Heart left ventricle (tissue), 16 donors: ENCODE results near the gene F2RL2. TPM values are rescaled to one million over a fixed set of nuclear protein-coding genes. Genes with fewer than 3 reads are reported as not detected.

Experiments
- ATAC-seq, 4 donors: fragments of 200-7000 bp; cut with Tn5 transposase; one replicate each; pipeline ENCODE4 v1.9.1; 2020 to 2022; ENCODE audit warnings: moderate library complexity in 4 of 4, mild to moderate bottlenecking in 3 of 4, moderate number of reproducible peaks in 1 of 4
- DNase-seq, 5 donors: peaks; one replicate each; pipeline ENCODE4 v3.0.0-alpha.2; 2020
- H3K27ac ChIP-seq, 12 donors: fragments of 200-600 bp; sonication (generic) in 4 of 12; one replicate each; pipeline versions ENCODE4 v1.5.0 to v1.8.0; 2016 to 2022; ENCODE audit warnings: mild to moderate bottlenecking in 2 of 12
- H3K27me3 ChIP-seq, 9 donors: fragments of 200-600 bp; sonication (generic) in 2 of 9; one replicate each; pipeline versions ENCODE4 v1.5.1 to v1.8.0; 2016 to 2022; ENCODE audit warnings: mild to moderate bottlenecking in 3 of 9
- H3K36me3 ChIP-seq, 9 donors: fragments of 200-600 bp; sonication (generic) in 2 of 9; one replicate each; pipeline versions ENCODE4 v1.5.0 to v1.8.0; 2018 to 2022; ENCODE audit warnings: mild to moderate bottlenecking in 2 of 9
- H3K4me1 ChIP-seq, 12 donors: fragments of 200-600 bp; sonication (generic) in 4 of 12; one replicate each; pipeline versions ENCODE4 v1.5.0 to v1.8.0; 2016 to 2022; ENCODE audit warnings: mild to moderate bottlenecking in 3 of 12
- H3K4me3 ChIP-seq, 12 donors: fragments of 200-600 bp; sonication (generic) in 4 of 12; one replicate each; pipeline versions ENCODE4 v1.5.0 to v1.8.0; 2017 to 2022; ENCODE audit warnings: mild to moderate bottlenecking in 9 of 12, moderate library complexity in 4 of 12
- H3K9me3 ChIP-seq, 12 donors: fragments of 200-600 bp; sonication (generic) in 4 of 12; one replicate each; pipeline versions ENCODE4 v1.5.0 to v1.8.0; 2016 to 2022; ENCODE audit warnings: mild to moderate bottlenecking in 1 of 12
- CTCF ChIP-seq, 12 donors: fragments of 200-600 bp; sonication (generic) in 4 of 12; IDR thresholded peaks; one replicate each; pipeline versions ENCODE4 v1.5.0 to v1.8.0; 2018 to 2022; ENCODE audit warnings: antibody characterized with exemption in 12 of 12, mild to moderate bottlenecking in 5 of 12
- POLR2A ChIP-seq, 2 donors: fragments of 450-650 bp; IDR thresholded peaks; one replicate each; pipeline ENCODE4 v1.6.1; 2017; ENCODE audit warnings: antibody characterized with exemption in 2 of 2, mild to moderate bottlenecking in 2 of 2, moderate library complexity in 2 of 2
- WGBS, 4 donors: extraction: QIAGEN DNeasy Blood & Tissue Kit in 2 of 4; methylation state at CpG; one replicate each; pipeline versions ENCODE4 v1.1.5 to v1.1.7; 2013 to 2018; 5-methylcytosine and 5-hydroxymethylcytosine counted together
- intact Hi-C, 10 donors: fragments of 100-400 bp; cut with DNase I; formaldehyde crosslinking; loops; one replicate each; pipeline versions ENCODE4 v1.11.1 to v1.14.2; 2022
- polyA plus RNA-seq, 2 donors: library from polyadenylated mRNA; stranded (reverse); fragments of 200-250 nt; gene quantifications; one replicate each; pipeline ENCODE4 v1.2.3, GENCODE V29; 2013
- total RNA-seq, 9 donors: library from RNA; depleted of rRNA in 2 of 9; stranded (reverse); fragments of >200 nt in 2 of 9; fragmentation: NEBNext Ultra II Directional in 3 of 9; extraction: Animal tissue kit (Norgen Biotek cat#: 25700) in 3 of 9; gene quantifications; one replicate each; pipeline versions ENCODE4 v1.1.0 to v1.2.4, GENCODE V29; 2016 to 2023
- donor health status: ischemic (EF 13 %, LVEDD 7.1; RV severe dilation, severe dysfunction).
- donor health status: healthy with polysubstance abuse.
- donor health status: DM: no; HTN: yes; CAD: no.
- donor health status: DM: no; HTN: no; CAD: no.
- donor health status: ischemic (EF 25% LVEDD 6.9; RV normal size, moderate dysfunction).
- donor health status: ischemic (EF 25% LVEDD 5.7; RV mildly dilated, moderate dysfunction).
- donor health status: healthy.
- donor health status: DM: yes; HTN: yes; CAD: no.
- donor health status: ischemic (EF 35%, LVEDD 5.7; RV mildly dilated, moderate dysfunction).
- donor health status: nonischemic (EF 11% LVEDD 7.7; RV severe dilation, severe dysfunction).
- donor health status: DM: yes; HTN: yes; CAD: no.
- donor health status: PGD.
- donor health status: ischemic (EF 29% LVEDD 5.4; RV normal size, mild dysfunction).
- donor health status: nonischemic (EF 23%, LVEDD 6.1; RV moderate dilation, normal function).

F2RL2 gene
- total and polyA plus RNA-seq, 11 donors: 0.08 to 1.7 (median 0.52) TPM

GRCh38 chr5:76667495-76667894, 44.3 kb upstream of the F2RL2 start:
- Histone ChIP-seq H3K36me3 (peaks cover 0 to 41% (median 0%) of the 10 kb centered on the region in 9 donors), H3K4me1 (no peaks in the 10 kb centered on the region)
- TF ChIP-seq CTCF (IDR thresholded peaks at IDR 0.05): no peak
- TF ChIP-seq POLR2A (IDR thresholded peaks at IDR 0.05): no peak

GRCh38 chr5:76664079-76664478, 40.9 kb upstream of the F2RL2 start:
- Histone ChIP-seq H3K9me3 (no peaks in the 10 kb centered on the region), H3K27me3 (no peaks in the 10 kb centered on the region), H3K36me3 (peaks cover 0 to 53% (median 0%) of the 10 kb centered on the region in 9 donors), H3K4me1 (peaks cover 0 to 13% (median 0%) of the 10 kb centered on the region in 12 donors), H3K4me3 (no peak overlapping the region), H3K27ac (no peak overlapping the region)
- no peak for TF ChIP-seq CTCF (IDR thresholded peaks at IDR 0.05)
- TF ChIP-seq POLR2A (IDR thresholded peaks at IDR 0.05): no peak
- WGBS, 4 donors: 94 to 98% (median 97%) methylated on average over 6 of the region's 6 CpGs
- DNase-seq (no peak), ATAC-seq (no peak)
- intact Hi-C loops: no loop called here

More at GRCh38 chr5:76667495-76667894, 44.3 kb upstream of the F2RL2 start:
- DNase-seq: no peak
- intact Hi-C loops: no loop called here
- Histone ChIP-seq H3K27me3 (no peaks in the 10 kb centered on the region), H3K4me3 (no peak overlapping the region), H3K27ac (no peak overlapping the region), H3K9me3 (no peaks in the 10 kb centered on the region)
- 58 to 79% (median 66%) methylated on average over 2 of the region's 2 CpGs for WGBS, 4 donors
- ATAC-seq: no peak

- TF ChIP-seq CTCF (IDR thresholded peaks at IDR 0.05) (no peak), POLR2A (IDR thresholded peaks at IDR 0.05) (no peak)
- Histone ChIP-seq H3K36me3 (peaks cover 0 to 58% (median 0%) of the 10 kb centered on the region in 9 donors), H3K4me1 (peaks cover 0 to 13% (median 0%) of the 10 kb centered on the region in 12 donors), H3K27me3 (no peaks in the 10 kb centered on the region), H3K9me3 (no peaks in the 10 kb centered on the region), H3K4me3 (no peak overlapping the region), H3K27ac (no peak overlapping the region)
- DNase-seq (no peak), ATAC-seq (no peak)
- intact Hi-C loops: no loop called here
- WGBS, 4 donors: 63 to 70% (median 67%) methylated on average over 3 of the region's 3 CpGs
Observed at GRCh38 chr5:76663573-76663972, 40.4 kb upstream of the F2RL2 start.

- H3K9me3 ChIP-seq: no peaks in the 10 kb centered on the region
- no peak for ATAC-seq
- no peak for TF ChIP-seq POLR2A (IDR thresholded peaks at IDR 0.05)
- H3K4me1 ChIP-seq: peaks cover 0 to 13% (median 2%) of the 10 kb centered on the region in 12 donors
- peaks cover 0 to 69% (median 0%) of the 10 kb centered on the region in 9 donors for H3K36me3 ChIP-seq
- intact Hi-C loops: no loop called here
- no peak overlapping the region for H3K4me3 ChIP-seq
- H3K27ac ChIP-seq: no peak overlapping the region
- no peak for DNase-seq
- no peaks in the 10 kb centered on the region for H3K27me3 ChIP-seq
- WGBS, 4 donors: 89 to 93% (median 90%) methylated on average over 5 of the region's 5 CpGs
Observed at GRCh38 chr5:76662521-76662920, 39.3 kb upstream of the F2RL2 start.

GRCh38 chr5:76660360-76660759, 37.2 kb upstream of the F2RL2 start:
- Histone ChIP-seq H3K36me3 (peaks cover 0 to 60% (median 0%) of the 10 kb centered on the region in 9 donors), H3K4me3 (no peak overlapping the region), H3K9me3 (no peaks in the 10 kb centered on the region), H3K27me3 (no peaks in the 10 kb centered on the region), H3K4me1 (peaks cover 0 to 13% (median 2%) of the 10 kb centered on the region in 12 donors), H3K27ac (no peak overlapping the region)
- WGBS, 4 donors: 49 to 61% (median 59%) methylated on average over 2 of the region's 2 CpGs
- intact Hi-C loops: no loop called here
- ATAC-seq: no peak
- DNase-seq: no peak
- TF ChIP-seq CTCF (IDR thresholded peaks at IDR 0.05) (no peak), POLR2A (IDR thresholded peaks at IDR 0.05) (no peak)
